Skeletal muscle satellite cell (primary cell): Measurements from ENCODE around the gene EPB41.
"Not testable (repeated sequence)": the region's sequence is repeated elsewhere in the genome, so short reads cannot be mapped to it uniquely, and the experiment has no call there.

ENCODE experiments used
- H3K27me3 ChIP-seq: 2 replicates; pipeline ENCODE4 v1.7.0; 2013; ENCODE audit warnings: low read length; ENCODE audit not compliant: control insufficient read depth, insufficient read depth
- H3K36me3 ChIP-seq: 2 replicates; pipeline ENCODE4 v1.7.0; 2013; ENCODE audit warnings: mild to moderate bottlenecking, control low read depth, low read length; ENCODE audit not compliant: insufficient read depth
- H3K4me1 ChIP-seq: 2 replicates; pipeline ENCODE4 v1.7.0; 2013; ENCODE audit warnings: low read length; ENCODE audit not compliant: control insufficient read depth, insufficient read depth
- H3K4me2 ChIP-seq: 2 replicates; pipeline ENCODE4 v1.7.0; 2013; ENCODE audit warnings: mild to moderate bottlenecking, low read length
- H3K4me3 ChIP-seq: 2 replicates; pipeline ENCODE4 v1.7.0; 2013; ENCODE audit warnings: low read length
- H3K9ac ChIP-seq: 2 replicates; pipeline ENCODE4 v1.7.0; 2013; ENCODE audit warnings: mild to moderate bottlenecking, low read depth, low read length, moderate library complexity
- H3K9me3 ChIP-seq: replicated peaks from 2 replicates; pipeline ENCODE4 v1.7.0; 2013; ENCODE audit warnings: mild to moderate bottlenecking, control low read depth, low read length

Gene EPB41

GRCh38 chr1:28934676-28935075 is 20.3 kb downstream of the EPB41 start:
- Histone ChIP-seq H3K4me2 (no peak overlapping the region), H3K9ac (no peak overlapping the region), H3K4me3 (no peak overlapping the region), H3K27me3 (no peaks in the 10 kb centered on the region), H3K9me3 (no peaks in the 10 kb centered on the region), H3K4me1 (no peaks in the 10 kb centered on the region), H3K36me3 (no peaks in the 10 kb centered on the region)

- Histone ChIP-seq H3K36me3 (no peaks in the 10 kb centered on the region), H3K4me3 (no peak overlapping the region), H3K9ac (no peak overlapping the region), H3K27me3 (no peaks in the 10 kb centered on the region), H3K9me3 (no peaks in the 10 kb centered on the region), H3K4me1 (no peaks in the 10 kb centered on the region), H3K4me2 (no peak overlapping the region)
These were observed 20.9 kb downstream of the EPB41 start for GRCh38 chr1:28935293-28935692.

GRCh38 chr1:28936094-28936493 is 21.7 kb downstream of the EPB41 start:
- Histone ChIP-seq H3K36me3 (no peaks in the 10 kb centered on the region), H3K4me1 (no peaks in the 10 kb centered on the region), H3K4me2 (no peak overlapping the region)

GRCh38 chr1:28936528-28936927 is 22.2 kb downstream of the EPB41 start:
- H3K9me3 ChIP-seq = no peaks in the 10 kb centered on the region
- no peak overlapping the region for H3K4me3 ChIP-seq
- no peak overlapping the region for H3K4me2 ChIP-seq
- H3K27me3 ChIP-seq = no peaks in the 10 kb centered on the region
- no peaks in the 10 kb centered on the region for H3K4me1 ChIP-seq
- H3K9ac ChIP-seq = no peak overlapping the region
- H3K36me3 ChIP-seq = no peaks in the 10 kb centered on the region

More at GRCh38 chr1:28936094-28936493, 21.7 kb downstream of the EPB41 start:
- Histone ChIP-seq H3K9me3 (no peaks in the 10 kb centered on the region), H3K27me3 (no peaks in the 10 kb centered on the region), H3K9ac (no peak overlapping the region), H3K4me3 (no peak overlapping the region)

- H3K4me3 ChIP-seq, H3K4me1 ChIP-seq, H3K4me2 ChIP-seq, H3K36me3 ChIP-seq, H3K9ac ChIP-seq, H3K27me3 ChIP-seq, H3K9me3 ChIP-seq: not testable (repeated sequence)
These were observed 29.2 kb downstream of the EPB41 start for GRCh38 chr1:28943581-28943980.

GRCh38 chr1:28950006-28950405 is 35.6 kb downstream of the EPB41 start:
- H3K9me3 ChIP-seq = no peaks in the 10 kb centered on the region
- H3K9ac ChIP-seq = no peak overlapping the region
- H3K36me3 ChIP-seq = no peaks in the 10 kb centered on the region
- no peak overlapping the region for H3K4me3 ChIP-seq
- no peak overlapping the region for H3K4me2 ChIP-seq
- no peaks in the 10 kb centered on the region for H3K4me1 ChIP-seq
- no peaks in the 10 kb centered on the region for H3K27me3 ChIP-seq

- Histone ChIP-seq H3K4me3 (no peak overlapping the region), H3K9ac (no peak overlapping the region), H3K36me3 (no peaks in the 10 kb centered on the region), H3K4me1 (no peaks in the 10 kb centered on the region), H3K9me3 (no peaks in the 10 kb centered on the region), H3K27me3 (no peaks in the 10 kb centered on the region), H3K4me2 (no peak overlapping the region)
These were observed 36.1 kb downstream of the EPB41 start for GRCh38 chr1:28950449-28950848.

GRCh38 chr1:28954126-28954726 is 39.9 kb downstream of the EPB41 start:
- Histone ChIP-seq H3K4me3 (no peak overlapping the region), H3K9me3 (no peaks in the 10 kb centered on the region), H3K36me3 (no peaks in the 10 kb centered on the region), H3K27me3 (no peaks in the 10 kb centered on the region), H3K4me2 (no peak overlapping the region), H3K4me1 (no peaks in the 10 kb centered on the region), H3K9ac (no peak overlapping the region)

GRCh38 chr1:28956038-28956464 is 41.7 kb downstream of the EPB41 start:
- Histone ChIP-seq H3K27me3 (no peaks in the 10 kb centered on the region), H3K36me3 (no peaks in the 10 kb centered on the region), H3K9ac (no peak overlapping the region), H3K4me2 (no peak overlapping the region), H3K4me3 (no peak overlapping the region), H3K9me3 (no peaks in the 10 kb centered on the region), H3K4me1 (no peaks in the 10 kb centered on the region)

- H3K27me3 ChIP-seq, H3K4me3 ChIP-seq, H3K9ac ChIP-seq, H3K36me3 ChIP-seq, H3K4me1 ChIP-seq, H3K4me2 ChIP-seq, H3K9me3 ChIP-seq: not testable (repeated sequence)
These were observed 47.9 kb downstream of the EPB41 start for GRCh38 chr1:28962114-28962831.

- Histone ChIP-seq H3K36me3 (no peaks in the 10 kb centered on the region), H3K4me2 (no peak overlapping the region), H3K9me3 (no peaks in the 10 kb centered on the region), H3K27me3 (no peaks in the 10 kb centered on the region), H3K4me3 (no peak overlapping the region), H3K9ac (no peak overlapping the region), H3K4me1 (no peaks in the 10 kb centered on the region)
These were observed 51.0 kb downstream of the EPB41 start for GRCh38 chr1:28965271-28965870.

GRCh38 chr1:28966617-28967016 is 52.2 kb downstream of the EPB41 start:
- no peaks in the 10 kb centered on the region for H3K9me3 ChIP-seq
- peaks cover 1% of the 10 kb centered on the region for H3K4me1 ChIP-seq
- no peaks in the 10 kb centered on the region for H3K36me3 ChIP-seq
- H3K4me3 ChIP-seq = no peak overlapping the region
- H3K4me2 ChIP-seq = no peak overlapping the region
- no peaks in the 10 kb centered on the region for H3K27me3 ChIP-seq
- no peak overlapping the region for H3K9ac ChIP-seq
